A549 (cell line): ENCODE results near the gene TXNL4B. TPM values are rescaled to one million over a fixed set of nuclear protein-coding genes. Genes with fewer than 3 reads are reported as not detected.
"Not testable (repeated sequence)": the region's sequence is repeated elsewhere in the genome, so short reads cannot be mapped to it uniquely, and the experiment has no call there.

Experiments
- ATAC-seq, 2 experiments: fragments of 200-7000 bp in 1 of 2; fragments of >200 bp in 1 of 2; cut with Nextera tagmentation in 1 of 2; cut with Tn5 transposase in 1 of 2; 3 replicates each; pipeline versions ENCODE4 v1.8.0 to v1.9.1; 2018 to 2020; ENCODE audit warnings: mild to moderate bottlenecking in 1 of 2, moderate library complexity in 1 of 2
- CTCF ChIA-PET: fragments of 300-600 bp; sonication (Branson Sonifier 250); formaldehyde crosslinking; extraction: SDS; loops from one replicate; lab custom pipeline; 2021; ENCODE audit warnings: antibody characterized with exemption, inconsistent platforms; lab: Yijun Ruan, JAX
- POLR2A ChIA-PET: fragments of 350-600 bp; formaldehyde crosslinking; extraction: SDS; loops from one replicate; lab custom pipeline; 2021; ENCODE audit warnings: antibody characterized with exemption, inconsistent platforms; lab: Yijun Ruan, JAX
- DNase-seq, 2 experiments: peaks; one replicate each; pipeline versions ENCODE4 v3.0.0 to v3.0.0-alpha.2; 2011 to 2016; ENCODE audit warnings: low read depth in 1 of 2, low spot score in 1 of 2
- FAIRE-seq: peaks from 2 replicates; lab custom pipeline; 2011; peaks lifted over from hg19 to GRCh38; lab: Jason Lieb, UNC
- H3K27ac ChIP-seq, 2 experiments: fragments of >200 bp; sonication (Bioruptor Twin); formaldehyde crosslinking; 3 replicates each; pipeline ENCODE4 v1.5.1; 2016 to 2017
- H3K4me1 ChIP-seq: fragments of >200 bp; sonication (Bioruptor Twin); formaldehyde crosslinking; 3 replicates; pipeline ENCODE4 v1.6.1; 2016
- H3K4me2 ChIP-seq: fragments of >200 bp; sonication (Bioruptor Twin); formaldehyde crosslinking; 3 replicates; pipeline ENCODE4 v1.6.1; 2016
- H3K4me3 ChIP-seq: fragments of >200 bp; sonication (Bioruptor Twin); formaldehyde crosslinking; 3 replicates; pipeline ENCODE4 v1.5.1; 2016
- H3K9me3 ChIP-seq: fragments of >200 bp; sonication (Bioruptor Twin); formaldehyde crosslinking; 3 replicates; pipeline ENCODE4 v1.6.1; 2016
- BHLHE40 ChIP-seq: IDR thresholded peaks from 2 replicates; pipeline ENCODE4 v1.6.1; 2012; ENCODE audit warnings: low read depth, low read length, inconsistent platforms
- CBX2 ChIP-seq: fragments of 200-600 bp; sonication (generic); IDR thresholded peaks from 2 replicates; pipeline ENCODE4 v1.6.1; 2016; ENCODE audit warnings: low read depth, mild to moderate bottlenecking, borderline replicate concordance
- CBX8 ChIP-seq: fragments of 200-600 bp; sonication (generic); IDR thresholded peaks from 2 replicates; pipeline ENCODE4 v1.6.1; 2016
- CHD2 ChIP-seq: fragments of 150-350 bp; IDR thresholded peaks from 2 replicates; pipeline ENCODE4 v1.6.1; 2014; ENCODE audit warnings: low read length; ENCODE audit not compliant: partially characterized antibody
- CTCF ChIP-seq: fragments of >200 bp; sonication (Bioruptor Twin); formaldehyde crosslinking; IDR thresholded peaks from 3 replicates; pipeline ENCODE4 v1.5.1; 2016
- E2F6 ChIP-seq: IDR thresholded peaks from 2 replicates; pipeline ENCODE4 v1.6.1; 2012; ENCODE audit warnings: low read depth, borderline replicate concordance
- EHMT2 ChIP-seq: fragments of 200-600 bp; sonication (generic); IDR thresholded peaks from 2 replicates; pipeline ENCODE4 v1.6.1; 2016; ENCODE audit warnings: antibody characterized with exemption, low read depth, mild to moderate bottlenecking, moderate library complexity
- FOSB ChIP-seq: fragments of 250-450 bp; sonication (Bioruptor Pico); IDR thresholded peaks from 2 replicates; pipeline ENCODE4 v1.5.0; 2020; ENCODE audit warnings: mild to moderate bottlenecking, moderate library complexity
- FOSL2 ChIP-seq, 2 experiments: fragments of 450-650 bp in 1 of 2; fragments of >200 bp in 1 of 2; sonication (Bioruptor Twin) in 1 of 2; formaldehyde crosslinking; IDR thresholded peaks; 2 replicates each; pipeline versions ENCODE4 v1.5.0 to v1.6.1; 2016 to 2020; ENCODE audit warnings: mild to moderate bottlenecking in 1 of 2, moderate library complexity in 1 of 2
- FOXS1 ChIP-seq: fragments of 250-450 bp; sonication (Bioruptor Pico); IDR thresholded peaks from 2 replicates; pipeline ENCODE4 v1.5.0; 2020; ENCODE audit warnings: mild to moderate bottlenecking, moderate library complexity
- GATA3 ChIP-seq: IDR thresholded peaks from 2 replicates; pipeline ENCODE4 v1.6.1; 2012; ENCODE audit warnings: borderline replicate concordance
- HES2 ChIP-seq: fragments of >200 bp; sonication (Bioruptor Twin); formaldehyde crosslinking; IDR thresholded peaks from 2 replicates; pipeline ENCODE4 v1.6.1; 2016
- HOXB13 ChIP-seq: fragments of 250-450 bp; sonication (Bioruptor Pico); IDR thresholded peaks from 2 replicates; pipeline ENCODE4 v1.5.0; 2020; ENCODE audit warnings: low read depth, mild to moderate bottlenecking, moderate library complexity
- JUNB ChIP-seq: fragments of >200 bp; sonication (Bioruptor Twin); formaldehyde crosslinking; IDR thresholded peaks from 2 replicates; pipeline ENCODE4 v1.6.1; 2016
- KDM5A ChIP-seq: fragments of 200-600 bp; sonication (generic); IDR thresholded peaks from 2 replicates; pipeline ENCODE4 v1.6.1; 2016; ENCODE audit warnings: antibody characterized with exemption, mild to moderate bottlenecking
- MAX ChIP-seq: IDR thresholded peaks from 2 replicates; pipeline ENCODE4 v1.6.1; 2012
- MAZ ChIP-seq: fragments of 150-350 bp; IDR thresholded peaks from 2 replicates; pipeline ENCODE4 v1.6.1; 2014; ENCODE audit warnings: antibody characterized with exemption, low read depth, low read length, borderline replicate concordance
- MYC ChIP-seq: IDR thresholded peaks from 2 replicates; pipeline ENCODE4 v1.6.1; 2012; ENCODE audit warnings: mild to moderate bottlenecking, inconsistent platforms, low read length, improper control_type of control experiment, borderline replicate concordance
- NR3C1 ChIP-seq: fragments of >200 bp; sonication (Bioruptor Twin); formaldehyde crosslinking; IDR thresholded peaks from 3 replicates; pipeline ENCODE4 v1.6.1; 2017
- POLR2AphosphoS2 ChIP-seq: conservative IDR thresholded peaks from 2 replicates; pipeline ENCODE4 v1.6.1; 2012; ENCODE audit warnings: low read length, improper control_type of control experiment, inconsistent platforms
- RARB ChIP-seq: fragments of 250-450 bp; sonication (Bioruptor Pico); IDR thresholded peaks from 2 replicates; pipeline ENCODE4 v1.8.0; 2021; ENCODE audit warnings: mild to moderate bottlenecking, moderate library complexity
- RFX5 ChIP-seq: fragments of 450-650 bp; IDR thresholded peaks from 2 replicates; pipeline ENCODE4 v1.7.1; 2014; ENCODE audit warnings: antibody characterized with exemption, mild to moderate bottlenecking, moderate library complexity
- SREBF2 ChIP-seq: fragments of 450-650 bp; IDR thresholded peaks from 2 replicates; pipeline ENCODE4 v1.6.1; 2014; ENCODE audit warnings: mild to moderate bottlenecking, moderate library complexity
- TP53 ChIP-seq: fragments of 250-450 bp; sonication (Bioruptor Pico); IDR thresholded peaks from 2 replicates; pipeline ENCODE4 v1.5.0; 2021; ENCODE audit warnings: mild to moderate bottlenecking, moderate library complexity
- USF2 ChIP-seq: fragments of 450-650 bp; IDR thresholded peaks from 2 replicates; pipeline ENCODE4 v1.6.1; 2014; ENCODE audit warnings: antibody characterized with exemption
- ZC3H11A ChIP-seq: fragments of 450-650 bp; IDR thresholded peaks from 2 replicates; pipeline ENCODE4 v1.6.1; 2014; ENCODE audit warnings: antibody characterized with exemption, mild to moderate bottlenecking
- WGBS: methylation state at CpG from one replicate; pipeline ENCODE4 v1.1.6; 2017; ENCODE audit errors: missing lambda C conversion rate; 5-methylcytosine and 5-hydroxymethylcytosine counted together
- polyA plus RNA-seq, 4 experiments: library from polyadenylated mRNA; depleted of rRNA in 3 of 4; stranded (reverse); fragments of >200 nt; fragmentation: RNase III in 1 of 4; extraction: RNeasy Plus Mini Kit Qiagen cat#74134 plus additional on column Dnase treatment in 1 of 4; gene quantifications; 2 replicates in 3 of 4; 3 replicates in 1 of 4; pipeline ENCODE4 v1.2.3, GENCODE V29; 2011 to 2017

The TXNL4B gene
- polyA plus RNA-seq, 2 of the 4 experiments (the other 2 are of a cell fraction), result 16.4 to 32.7 TPM

GRCh38 chr16:72061564-72061963 is 31.9 kb downstream of the TXNL4B start:
- no peak overlapping the region for H3K27ac ChIP-seq
- TF ChIP-seq RARB (CRISPR knock-in tag) (no peak), FOXS1 (no peak), MYC (no peak), JUNB (no peak), HES2 (no peak), CBX2 (no peak)
- H3K4me1 ChIP-seq, result no peaks in the 10 kb centered on the region
- ATAC-seq (no peak), FAIRE-seq (no peak), DNase-seq (no peak)
- H3K4me3 ChIP-seq, result no peak overlapping the region
- CTCF ChIA-PET, result interaction anchor here (1.1 to 1.8 kb wide), 2 partner anchors 38 to 63 kb away, joined by 4 read pairs; no protein-coding TSS in a partner anchor
- no peaks in the 10 kb centered on the region for H3K9me3 ChIP-seq
- 88% methylated on average over 1 of the region's 1 CpG for WGBS
- POLR2A ChIA-PET, result no interaction called here
- H3K4me2 ChIP-seq, result no peak overlapping the region

- ChIA-PET CTCF (no interaction called here), POLR2A (no interaction called here)
- Histone ChIP-seq H3K4me1 (no peaks in the 10 kb centered on the region), H3K9me3 (no peaks in the 10 kb centered on the region), H3K4me2 (no peak overlapping the region), H3K27ac (no peak overlapping the region), H3K4me3 (no peak overlapping the region)
- TF ChIP-seq SREBF2, result no peak
- no peak for TF ChIP-seq EHMT2
- TF ChIP-seq CHD2, result no peak
- ATAC-seq, result no peak
- DNase-seq, result no peak
- no peak for FAIRE-seq
- 76% methylated on average over 9 of the region's 9 CpGs for WGBS
These were observed 33.0 kb downstream of the TXNL4B start for GRCh38 chr16:72060405-72060804.

- H3K4me2 ChIP-seq, FAIRE-seq, CTCF ChIA-PET, H3K4me1 ChIP-seq, H3K9me3 ChIP-seq, POLR2A ChIA-PET, ATAC-seq, DNase-seq, H3K4me3 ChIP-seq, H3K27ac ChIP-seq: not testable (repeated sequence)
- WGBS, result 68% methylated on average over 7 of the region's 7 CpGs
These were observed 34.4 kb downstream of the TXNL4B start for GRCh38 chr16:72059060-72059459.

- H3K4me2 ChIP-seq, H3K27ac ChIP-seq, CTCF ChIA-PET, H3K9me3 ChIP-seq, DNase-seq, FAIRE-seq, H3K4me3 ChIP-seq, POLR2A ChIA-PET, H3K4me1 ChIP-seq: not testable (repeated sequence)
- 32% methylated on average over 1 of the region's 6 CpGs for WGBS
- ATAC-seq, result peak in 1 of 2 experiments; percentile 35; a peak in 2 of 6 replicates
These were observed 36.1 kb downstream of the TXNL4B start for GRCh38 chr16:72057313-72057712.

- Histone ChIP-seq H3K4me3 (no peak overlapping the region), H3K4me2 (no peak overlapping the region), H3K4me1 (no peaks in the 10 kb centered on the region), H3K9me3 (no peaks in the 10 kb centered on the region), H3K27ac (no peak overlapping the region)
- FAIRE-seq (no peak), DNase-seq (no peak), ATAC-seq (no peak)
- ChIA-PET CTCF (no interaction called here), POLR2A (no interaction called here)
- TF ChIP-seq CBX8 (no peak), USF2 (no peak), E2F6 (no peak), MAX (no peak), FOSL2 (IDR thresholded peaks at IDR 0.05) (no peak), FOSL2 (CRISPR knock-in tag; IDR thresholded peaks at IDR 0.05) (no peak), RFX5 (no peak), ZC3H11A (no peak), BHLHE40 (no peak), GATA3 (no peak), TP53 (CRISPR knock-in tag) (no peak), NR3C1 (no peak), MAZ (no peak), HOXB13 (CRISPR knock-in tag) (no peak), JUNB (no peak), FOSB (CRISPR knock-in tag) (no peak), KDM5A (no peak), CTCF (no peak), MYC (no peak), POLR2AphosphoS2 (no peak)
- WGBS, result 33% methylated on average over 4 of the region's 4 CpGs
These were observed 37.5 kb downstream of the TXNL4B start for GRCh38 chr16:72055911-72056310.
